Left ventricle myocardium inferior (tissue), 1 donor: ENCODE measurements around the gene GNL1. TPM values are rescaled to one million over a fixed set of nuclear protein-coding genes. Genes with fewer than 3 reads are reported as not detected.
"Not testable (repeated sequence)": the region's sequence is repeated elsewhere in the genome, so short reads cannot be mapped to it uniquely, and the experiment has no call there.

Source experiments
- DNase-seq: peaks from one replicate; pipeline ENCODE4 v3.0.0-alpha.2; 2020
- H3K27ac ChIP-seq: fragments of 200-600 bp; replicated peaks from 2 replicates; pipeline ENCODE4 v1.8.0; 2021
- H3K27me3 ChIP-seq: fragments of 200-600 bp; 2 replicates; pipeline ENCODE4 v1.8.0; 2021; ENCODE audit warnings: low read depth
- H3K36me3 ChIP-seq: fragments of 200-600 bp; 2 replicates; pipeline ENCODE4 v1.8.0; 2021
- H3K4me1 ChIP-seq: fragments of 200-600 bp; 2 replicates; pipeline ENCODE4 v1.8.0; 2021
- H3K4me3 ChIP-seq: fragments of 200-600 bp; 2 replicates; pipeline ENCODE4 v1.8.0; 2021; ENCODE audit warnings: mild to moderate bottlenecking, moderate library complexity
- H3K9me3 ChIP-seq: fragments of 200-600 bp; replicated peaks from 2 replicates; pipeline ENCODE4 v1.8.0; 2021
- intact Hi-C: fragments of 100-400 bp; cut with micrococcal nuclease; formaldehyde crosslinking; loops from one replicate; pipeline ENCODE4 v1.11.0; 2022
- total RNA-seq: library from RNA; stranded (reverse); fragmentation: NEBNext Ultra II Directional; extraction: Animal tissue kit (Norgen Biotek cat#: 25700); gene quantifications from one replicate; pipeline ENCODE4 v1.2.1, GENCODE V29; 2021
- TF ChIP-seq, protein P1 (sequence below): fragments of 200-600 bp; IDR thresholded peaks from 2 replicates; pipeline ENCODE4 v1.8.0; 2021; ENCODE audit warnings: antibody characterized with exemption, mild to moderate bottlenecking, borderline replicate concordance
- donor health status: DM: no; HTN: yes; CAD: no; lungs with severe emphysema.

The GNL1 gene
- total RNA-seq, 1 donor from 2014 or later = 18.3 TPM

DNA sequence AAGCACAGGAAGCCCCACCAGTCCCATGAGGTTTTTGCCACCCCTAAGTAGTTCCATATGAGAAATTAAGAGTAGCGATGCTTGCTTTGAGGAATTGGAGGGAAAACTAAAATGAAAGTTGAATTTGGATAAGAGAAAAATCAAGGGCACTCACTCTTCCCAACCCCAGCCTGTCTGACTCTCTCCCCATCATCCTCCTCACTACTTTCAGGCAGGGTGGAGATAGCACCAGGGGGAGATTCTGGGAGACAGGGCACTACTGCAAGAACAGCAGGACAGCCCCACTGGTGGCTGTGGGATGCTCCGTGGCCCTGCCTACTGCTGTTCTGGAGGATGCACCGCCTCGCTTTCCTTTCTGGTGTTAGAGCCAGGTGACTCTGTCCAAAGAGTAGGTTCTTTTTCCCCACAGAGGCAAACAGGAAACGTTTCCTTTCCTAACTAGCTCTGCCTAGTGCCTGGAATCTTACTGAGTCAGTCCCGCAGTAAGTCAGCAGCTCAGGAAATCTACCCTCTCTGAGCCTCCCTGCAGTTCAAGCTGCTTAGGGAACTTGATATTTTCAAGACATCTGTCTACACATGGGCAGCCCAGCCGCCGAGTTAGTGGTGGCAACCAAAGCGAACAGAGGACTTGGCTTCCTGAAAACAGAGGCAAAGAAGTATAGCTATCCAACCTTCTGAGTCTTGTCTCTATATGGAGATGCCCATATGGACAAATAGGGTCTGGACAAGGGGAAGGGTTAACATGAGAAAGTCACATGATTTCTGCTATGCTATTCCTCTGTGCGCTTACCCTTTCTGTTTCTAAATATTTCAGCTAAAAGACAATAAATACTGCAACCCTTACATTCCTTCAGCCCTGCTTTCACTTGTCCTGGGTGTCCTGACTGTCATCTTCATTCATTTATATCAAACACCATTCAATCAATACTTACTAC lies 55.6 kb downstream of the GNL1 start:
- Histone ChIP-seq H3K27ac (peak overlapping the region; percentile 76), H3K4me3 (peak overlapping the region; percentile 6), H3K9me3 (no peaks in the 10 kb centered on the region), H3K4me1 (peaks cover 28% of the 10 kb centered on the region), H3K27me3 (no peaks in the 10 kb centered on the region), H3K36me3 (no peaks in the 10 kb centered on the region)
- TF ChIP-seq, protein P1, sequence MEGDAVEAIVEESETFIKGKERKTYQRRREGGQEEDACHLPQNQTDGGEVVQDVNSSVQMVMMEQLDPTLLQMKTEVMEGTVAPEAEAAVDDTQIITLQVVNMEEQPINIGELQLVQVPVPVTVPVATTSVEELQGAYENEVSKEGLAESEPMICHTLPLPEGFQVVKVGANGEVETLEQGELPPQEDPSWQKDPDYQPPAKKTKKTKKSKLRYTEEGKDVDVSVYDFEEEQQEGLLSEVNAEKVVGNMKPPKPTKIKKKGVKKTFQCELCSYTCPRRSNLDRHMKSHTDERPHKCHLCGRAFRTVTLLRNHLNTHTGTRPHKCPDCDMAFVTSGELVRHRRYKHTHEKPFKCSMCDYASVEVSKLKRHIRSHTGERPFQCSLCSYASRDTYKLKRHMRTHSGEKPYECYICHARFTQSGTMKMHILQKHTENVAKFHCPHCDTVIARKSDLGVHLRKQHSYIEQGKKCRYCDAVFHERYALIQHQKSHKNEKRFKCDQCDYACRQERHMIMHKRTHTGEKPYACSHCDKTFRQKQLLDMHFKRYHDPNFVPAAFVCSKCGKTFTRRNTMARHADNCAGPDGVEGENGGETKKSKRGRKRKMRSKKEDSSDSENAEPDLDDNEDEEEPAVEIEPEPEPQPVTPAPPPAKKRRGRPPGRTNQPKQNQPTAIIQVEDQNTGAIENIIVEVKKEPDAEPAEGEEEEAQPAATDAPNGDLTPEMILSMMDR = no peak
- intact Hi-C loops = no loop called here
- no peak for DNase-seq

DNA sequence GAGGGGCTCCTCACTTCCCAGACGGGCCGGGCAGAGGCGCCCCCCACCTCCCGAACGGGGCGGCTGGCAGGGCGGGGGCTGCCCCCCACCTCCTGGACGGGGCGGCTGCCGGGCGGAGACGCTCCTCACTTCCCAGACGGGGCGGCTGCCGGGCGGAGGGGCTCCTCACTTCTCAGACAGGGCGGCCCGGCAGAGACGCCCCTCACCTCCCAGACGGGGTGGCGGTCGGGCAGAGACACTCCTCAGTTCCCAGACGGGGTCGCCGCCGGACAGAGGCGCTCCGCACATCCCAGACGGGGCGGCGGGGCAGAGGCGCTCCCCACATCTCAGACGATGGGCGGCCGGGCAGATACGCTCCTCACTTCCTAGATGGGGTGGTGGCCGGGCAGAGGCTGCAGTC lies 57.6 kb downstream of the GNL1 start:
- DNase-seq, H3K36me3 ChIP-seq, H3K4me3 ChIP-seq, intact Hi-C loops, H3K27me3 ChIP-seq, H3K27ac ChIP-seq, H3K9me3 ChIP-seq: not testable (repeated sequence)
- peaks cover 42% of the 10 kb centered on the region for H3K4me1 ChIP-seq

DNA sequence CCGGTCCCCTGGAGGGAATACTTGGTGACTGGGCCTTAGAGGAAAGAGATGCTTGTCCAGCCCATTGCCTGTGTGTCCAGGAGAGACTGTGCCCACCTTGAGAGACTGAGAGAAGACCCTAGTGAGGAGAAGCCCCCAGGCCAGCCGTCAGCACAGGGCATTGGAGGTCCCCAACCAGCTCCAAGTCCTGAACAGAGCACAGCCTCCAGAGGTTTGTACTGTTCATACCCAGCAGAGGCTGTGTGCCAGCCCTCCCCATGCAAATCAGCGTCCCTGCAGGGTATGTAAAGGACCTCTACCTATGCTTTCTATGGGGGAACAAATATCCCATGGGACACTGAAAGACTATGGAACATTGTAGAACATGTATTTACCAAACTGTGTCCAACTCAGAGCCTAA lies 58.6 kb downstream of the GNL1 start:
- Histone ChIP-seq H3K4me3 (no peak overlapping the region), H3K36me3 (peaks cover 14% of the 10 kb centered on the region), H3K27ac (no peak overlapping the region), H3K27me3 (no peaks in the 10 kb centered on the region), H3K4me1 (peaks cover 52% of the 10 kb centered on the region), H3K9me3 (no peaks in the 10 kb centered on the region)
- intact Hi-C loops = no loop called here
- TF ChIP-seq, protein P1 = no peak
- no peak for DNase-seq

DNA sequence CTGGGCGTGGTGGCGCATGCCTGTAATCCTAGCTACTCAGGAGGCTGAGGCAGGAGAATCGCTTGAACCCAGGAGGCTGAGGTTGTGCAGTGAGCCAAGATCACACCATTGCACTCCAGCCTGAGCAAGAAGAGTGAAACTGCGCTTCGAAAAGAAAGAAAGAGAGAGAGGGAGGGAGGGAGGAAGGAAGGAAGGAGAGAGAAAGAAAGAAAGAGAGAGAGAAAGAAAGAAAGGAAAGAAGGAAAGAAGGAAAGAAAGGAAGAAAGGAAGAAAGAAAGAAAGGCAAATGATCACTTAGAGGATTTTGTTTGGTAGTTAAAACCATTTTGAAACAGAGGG lies 59.1 kb downstream of the GNL1 start:
- Histone ChIP-seq H3K36me3 (peaks cover 18% of the 10 kb centered on the region), H3K27ac (peak overlapping the region; percentile 61), H3K4me1 (peaks cover 57% of the 10 kb centered on the region)
- H3K9me3 ChIP-seq, H3K4me3 ChIP-seq, H3K27me3 ChIP-seq, intact Hi-C loops, DNase-seq: not testable (repeated sequence)

DNA sequence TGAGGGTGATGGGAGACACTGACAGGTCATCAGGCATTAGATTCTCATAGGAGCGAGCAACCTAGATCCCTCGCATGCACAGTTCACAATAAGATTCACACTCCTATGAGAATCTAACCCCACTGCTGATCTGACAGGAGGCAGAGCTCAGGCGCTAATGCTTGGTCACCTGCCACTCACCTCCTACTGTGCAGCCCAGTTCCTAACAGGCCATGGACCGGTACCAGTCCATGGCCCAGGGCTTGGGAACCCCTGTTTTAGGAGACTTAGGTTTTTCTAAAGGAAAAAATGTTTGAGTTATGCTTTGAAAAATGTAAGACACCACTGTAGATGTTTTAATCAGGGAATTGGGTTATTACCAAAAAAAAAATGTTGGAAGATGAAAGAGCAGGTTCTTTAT lies 60.3 kb downstream of the GNL1 start:
- no peak overlapping the region for H3K4me3 ChIP-seq
- no peaks in the 10 kb centered on the region for H3K27me3 ChIP-seq
- H3K36me3 ChIP-seq = peaks cover 31% of the 10 kb centered on the region
- TF ChIP-seq, protein P1 = no peak
- peaks cover 66% of the 10 kb centered on the region for H3K4me1 ChIP-seq
- no peak for DNase-seq
- H3K9me3 ChIP-seq = no peaks in the 10 kb centered on the region
- intact Hi-C loops = no loop called here
- peak overlapping the region; percentile 61 for H3K27ac ChIP-seq

DNA sequence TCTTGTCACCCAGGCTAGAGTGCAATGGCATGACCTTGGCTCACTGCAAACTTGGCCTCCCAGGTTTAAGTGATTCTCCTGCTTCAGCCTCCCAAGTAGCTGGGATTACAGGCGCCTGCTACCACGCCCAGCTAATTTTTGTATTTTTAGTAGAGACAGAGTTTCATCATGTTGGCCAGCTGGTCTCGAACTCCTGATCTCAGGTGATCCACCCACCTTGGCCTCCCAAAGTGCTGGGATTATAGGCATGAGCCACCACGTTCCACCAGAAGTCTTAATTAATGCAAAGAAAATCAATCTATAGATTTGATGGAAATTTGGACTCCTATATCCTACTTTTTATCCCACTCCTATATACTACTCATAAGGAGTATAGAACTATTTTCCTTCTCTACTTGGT lies 61.2 kb downstream of the GNL1 start:
- peaks cover 40% of the 10 kb centered on the region for H3K36me3 ChIP-seq
- H3K4me1 ChIP-seq = peaks cover 69% of the 10 kb centered on the region
- H3K9me3 ChIP-seq, H3K27ac ChIP-seq, DNase-seq, H3K4me3 ChIP-seq, intact Hi-C loops, H3K27me3 ChIP-seq: not testable (repeated sequence)

DNA sequence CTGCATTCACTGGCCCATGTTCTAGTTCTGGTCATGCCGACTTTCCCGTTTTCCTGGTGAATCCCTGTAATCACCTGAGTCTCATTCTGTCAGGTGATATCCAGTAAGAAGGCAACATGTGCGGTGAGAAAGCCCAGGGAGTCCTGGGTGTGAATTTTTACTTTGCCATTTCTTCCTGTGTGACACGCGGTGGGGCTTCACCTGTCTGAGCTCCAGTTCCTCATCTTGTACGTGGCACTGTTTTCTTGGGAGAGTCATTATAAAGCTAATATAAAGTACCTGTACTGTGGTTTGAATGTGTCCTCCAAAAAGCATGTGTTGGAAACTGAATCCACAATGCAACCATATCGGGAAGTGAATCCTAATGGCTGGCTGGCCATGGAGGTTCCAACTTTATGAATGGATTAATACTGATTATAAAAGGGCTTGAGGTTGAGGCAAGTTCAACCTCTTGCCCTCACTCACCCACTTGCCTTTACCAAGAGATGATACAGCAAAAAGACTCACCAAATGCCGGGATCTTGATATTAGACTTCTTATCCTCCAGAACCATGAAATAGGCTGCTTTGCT lies 61.9 kb downstream of the GNL1 start:
- H3K27me3 ChIP-seq = no peaks in the 10 kb centered on the region
- intact Hi-C loops = no loop called here
- H3K4me1 ChIP-seq = peaks cover 73% of the 10 kb centered on the region
- no peak for DNase-seq
- H3K27ac ChIP-seq = no peak overlapping the region
- no peak overlapping the region for H3K4me3 ChIP-seq
- no peaks in the 10 kb centered on the region for H3K9me3 ChIP-seq
- peaks cover 40% of the 10 kb centered on the region for H3K36me3 ChIP-seq
- TF ChIP-seq, protein P1 = no peak
